Trophoblast cell (in vitro differentiated cells and primary cell): Measurements from ENCODE around the gene COL3A1.

Experiments used
- DNase-seq, 2 donors: peaks; one replicate each; pipeline ENCODE4 v3.0.0-alpha.2; 2016
- H2AFZ ChIP-seq: 2 replicates; pipeline ENCODE4 v1.6.1; 2013; ENCODE audit warnings: low read length, moderate library complexity, mild to moderate bottlenecking; ENCODE audit not compliant: insufficient read depth, poor library complexity
- H2AK5ac ChIP-seq: 2 replicates; pipeline ENCODE4 v1.6.1; 2013; ENCODE audit warnings: mild to moderate bottlenecking, low read length
- H2BK120ac ChIP-seq: 2 replicates; pipeline ENCODE4 v1.6.1; 2013; ENCODE audit warnings: low read length, mild to moderate bottlenecking, moderate library complexity; ENCODE audit not compliant: insufficient read depth, poor library complexity
- H2BK12ac ChIP-seq: 2 replicates; pipeline ENCODE4 v1.6.1; 2013; ENCODE audit warnings: mild to moderate bottlenecking, low read length, moderate library complexity
- H2BK5ac ChIP-seq: 2 replicates; pipeline ENCODE4 v1.6.1; 2013; ENCODE audit warnings: low read length, low read depth, moderate library complexity, mild to moderate bottlenecking; ENCODE audit not compliant: poor library complexity
- H3K14ac ChIP-seq: 2 replicates; pipeline ENCODE4 v1.6.1; 2013; ENCODE audit warnings: mild to moderate bottlenecking, low read length
- H3K18ac ChIP-seq: 2 replicates; pipeline ENCODE4 v1.6.1; 2013; ENCODE audit warnings: mild to moderate bottlenecking, low read length
- H3K23ac ChIP-seq: 2 replicates; pipeline ENCODE4 v1.6.1; 2013; ENCODE audit warnings: low read length
- H3K27ac ChIP-seq: 2 replicates; pipeline ENCODE4 v1.5.1; 2013; ENCODE audit warnings: low read depth, mild to moderate bottlenecking, inconsistent platforms, low read length, moderate library complexity
- H3K27me3 ChIP-seq: 2 replicates; pipeline ENCODE4 v1.6.1; 2013; ENCODE audit warnings: inconsistent platforms, mild to moderate bottlenecking, low read length, moderate library complexity; ENCODE audit not compliant: insufficient read depth
- H3K36me3 ChIP-seq, 2 experiments: 1 replicate in 1 of 2; 2 replicates in 1 of 2; pipeline ENCODE4 v1.6.1; 2013; ENCODE audit warnings: low read length in 2 of 2, mild to moderate bottlenecking in 2 of 2, moderate library complexity in 1 of 2; ENCODE audit not compliant: insufficient read depth in 2 of 2, control insufficient read depth in 1 of 2
- H3K4ac ChIP-seq: 2 replicates; pipeline ENCODE4 v1.6.1; 2013; ENCODE audit warnings: low read depth, mild to moderate bottlenecking, low read length, moderate library complexity
- H3K4me1 ChIP-seq, 2 experiments: 1 replicate in 1 of 2; 2 replicates in 1 of 2; pipeline ENCODE4 v1.6.1; 2013; ENCODE audit warnings: low read length in 2 of 2, mild to moderate bottlenecking in 2 of 2, moderate library complexity in 1 of 2; ENCODE audit not compliant: insufficient read depth in 2 of 2, control insufficient read depth in 1 of 2
- H3K4me2 ChIP-seq: 2 replicates; pipeline ENCODE4 v1.6.1; 2013; ENCODE audit warnings: inconsistent platforms, mild to moderate bottlenecking, low read length, moderate library complexity
- H3K4me3 ChIP-seq: 2 replicates; pipeline ENCODE4 v1.5.1; 2013; ENCODE audit warnings: mild to moderate bottlenecking, low read depth, low read length, inconsistent platforms
- H3K79me1 ChIP-seq: one replicate; pipeline ENCODE4 v1.6.1; 2013; ENCODE audit warnings: low read length
- H3K79me2 ChIP-seq: 2 replicates; pipeline ENCODE4 v1.6.1; 2013; ENCODE audit warnings: low read length, mild to moderate bottlenecking; ENCODE audit not compliant: control insufficient read depth, insufficient read depth, poor library complexity
- H3K9ac ChIP-seq: 2 replicates; pipeline ENCODE4 v1.6.1; 2013; ENCODE audit warnings: mild to moderate bottlenecking, low read length
- H3K9me3 ChIP-seq: 2 replicates; pipeline ENCODE4 v1.6.1; 2013; ENCODE audit warnings: low read depth, mild to moderate bottlenecking, control low read depth, inconsistent platforms, low read length; ENCODE audit not compliant: insufficient read depth
- H4K12ac ChIP-seq: 2 replicates; pipeline ENCODE4 v1.6.1; 2013; ENCODE audit warnings: low read depth, mild to moderate bottlenecking, low read length, moderate library complexity
- H4K8ac ChIP-seq: 2 replicates; pipeline ENCODE4 v1.6.1; 2013; ENCODE audit warnings: low read depth, mild to moderate bottlenecking, low read length, moderate library complexity
- H4K91ac ChIP-seq: one replicate; pipeline ENCODE4 v1.6.1; 2013; ENCODE audit warnings: low read depth, mild to moderate bottlenecking, low read length, moderate library complexity
- WGBS: extraction: QIAGEN DNeasy Blood & Tissue Kit; methylation state at CpG from one replicate; pipeline ENCODE4 v1.1.7; 2013; ENCODE audit warnings: missing lambda C conversion rate; ENCODE audit not compliant: insufficient read length, insufficient coverage; ENCODE audit errors: extremely low coverage; 5-methylcytosine and 5-hydroxymethylcytosine counted together

Gene COL3A1

DNA sequence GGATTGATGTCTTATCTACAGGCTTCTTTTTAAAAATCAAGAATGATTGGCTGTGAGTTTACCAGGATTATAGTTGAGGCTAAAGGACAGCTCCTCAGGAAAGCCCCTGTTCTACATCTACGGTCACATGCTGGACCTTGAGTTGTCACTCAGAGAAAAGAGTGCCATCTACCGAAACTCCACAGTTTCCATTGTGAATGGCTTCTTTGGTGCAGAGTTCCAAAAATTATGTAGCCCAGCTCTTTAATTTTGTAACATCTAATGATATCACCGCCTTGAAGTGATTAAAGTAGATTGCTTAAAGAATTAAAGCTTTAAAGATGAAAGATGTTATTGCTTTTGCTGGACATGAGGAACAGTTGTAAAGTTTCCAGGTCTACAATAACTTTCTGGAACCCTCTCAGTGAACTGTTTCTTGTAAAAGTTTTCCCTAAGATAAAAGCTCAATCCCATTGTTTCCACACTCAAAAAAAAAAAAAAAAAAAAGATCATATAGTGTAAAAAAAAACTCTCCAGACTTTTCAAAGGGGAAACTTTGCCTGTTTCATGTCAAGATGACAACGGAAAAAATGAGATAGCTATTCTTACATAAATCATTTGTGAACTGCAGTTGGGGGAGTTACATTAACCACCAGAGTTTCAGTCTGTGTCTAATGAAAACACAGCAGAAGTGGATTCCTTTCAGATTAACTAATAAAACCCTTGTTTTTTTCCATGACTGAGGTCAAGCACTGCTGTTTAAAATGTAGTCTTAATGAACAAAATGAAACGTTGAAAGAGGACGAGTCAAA, 4.3 kb downstream of the COL3A1 start:
- Histone ChIP-seq H2AK5ac (no peak overlapping the region), H3K27ac (peak overlapping the region; percentile 91), H3K4ac (no peak overlapping the region), H3K4me3 (no peak overlapping the region), H3K27me3 (no peaks in the 10 kb centered on the region), H3K4me2 (no peak overlapping the region), H3K36me3 (no peaks in the 10 kb centered on the region), H4K91ac (no peak overlapping the region), H4K8ac (no peak overlapping the region), H3K14ac (no peak overlapping the region), H2BK5ac (peak overlapping the region; percentile 21), H2BK120ac (no peak overlapping the region), H3K23ac (no peak overlapping the region), H4K12ac (no peak overlapping the region), H3K9me3 (no peaks in the 10 kb centered on the region), H3K4me1 (no peaks in the 10 kb centered on the region), H3K79me2 (no peaks in the 10 kb centered on the region), H3K18ac (no peak overlapping the region), H3K9ac (no peak overlapping the region), H2BK12ac (no peak overlapping the region), H3K79me1 (peaks cover 4% of the 10 kb centered on the region), H2AFZ (no peak overlapping the region)
- no CpG with 5 or more reads among the region's 6 CpGs for WGBS
- DNase-seq: peak in 1 of 2 donors; percentile 38

DNA sequence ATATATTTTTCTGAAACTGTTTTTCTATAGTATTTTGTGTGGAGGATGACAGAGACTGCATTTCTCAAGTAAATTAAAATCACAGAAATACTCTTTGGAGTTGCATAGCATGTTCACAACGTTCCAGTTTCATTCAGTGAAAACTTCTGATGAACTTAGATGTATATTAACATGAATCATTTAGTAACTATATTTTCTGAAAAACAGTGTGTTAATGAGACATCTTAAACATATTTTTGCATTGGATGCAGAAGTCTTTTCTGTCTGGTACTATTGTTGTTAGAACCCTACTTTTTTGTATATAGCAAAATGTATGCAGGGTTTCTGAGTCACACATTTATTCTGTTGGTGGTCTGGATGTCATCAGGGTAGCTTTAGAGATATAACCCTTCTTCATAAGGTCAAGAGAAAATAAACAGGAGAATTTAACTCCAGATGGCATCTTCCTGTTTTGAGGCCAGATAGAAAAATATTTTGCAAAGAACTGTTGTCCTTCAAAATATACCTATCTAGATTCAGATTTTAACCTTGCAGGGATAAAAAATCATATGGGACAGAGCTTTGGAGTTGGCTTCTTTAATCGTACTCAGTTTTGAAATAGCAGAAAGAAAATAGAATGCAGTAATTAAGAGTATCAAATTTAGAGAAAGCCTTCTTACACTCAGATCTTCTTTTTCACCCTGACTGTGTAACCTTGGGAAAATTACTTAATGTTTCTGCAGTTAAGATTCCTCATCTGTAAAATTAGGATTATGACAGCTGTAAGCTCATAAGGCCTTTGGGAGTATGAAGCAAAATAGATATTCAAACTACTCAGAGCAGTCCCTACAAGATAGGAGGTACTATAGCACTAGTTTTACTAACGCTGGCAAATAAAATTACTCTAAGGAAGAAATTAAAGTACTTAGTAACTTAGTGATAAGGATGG, 5.3 kb downstream of the COL3A1 start:
- Histone ChIP-seq H4K8ac (no peak overlapping the region), H2AFZ (no peak overlapping the region), H4K91ac (no peak overlapping the region), H2AK5ac (no peak overlapping the region), H3K4ac (no peak overlapping the region), H3K79me2 (no peaks in the 10 kb centered on the region), H3K14ac (no peak overlapping the region), H3K23ac (no peak overlapping the region), H2BK5ac (no peak overlapping the region), H3K79me1 (peaks cover under 1% of the 10 kb centered on the region), H2BK12ac (no peak overlapping the region), H3K18ac (no peak overlapping the region), H3K9ac (no peak overlapping the region), H2BK120ac (no peak overlapping the region), H3K4me3 (no peak overlapping the region), H4K12ac (no peak overlapping the region), H3K27me3 (no peaks in the 10 kb centered on the region), H3K4me1 (no peaks in the 10 kb centered on the region), H3K4me2 (no peak overlapping the region), H3K9me3 (no peaks in the 10 kb centered on the region), H3K27ac (peak overlapping the region; percentile 76), H3K36me3 (no peaks in the 10 kb centered on the region)
- no peak for DNase-seq
- no CpG with 5 or more reads among the region's 3 CpGs for WGBS

DNA sequence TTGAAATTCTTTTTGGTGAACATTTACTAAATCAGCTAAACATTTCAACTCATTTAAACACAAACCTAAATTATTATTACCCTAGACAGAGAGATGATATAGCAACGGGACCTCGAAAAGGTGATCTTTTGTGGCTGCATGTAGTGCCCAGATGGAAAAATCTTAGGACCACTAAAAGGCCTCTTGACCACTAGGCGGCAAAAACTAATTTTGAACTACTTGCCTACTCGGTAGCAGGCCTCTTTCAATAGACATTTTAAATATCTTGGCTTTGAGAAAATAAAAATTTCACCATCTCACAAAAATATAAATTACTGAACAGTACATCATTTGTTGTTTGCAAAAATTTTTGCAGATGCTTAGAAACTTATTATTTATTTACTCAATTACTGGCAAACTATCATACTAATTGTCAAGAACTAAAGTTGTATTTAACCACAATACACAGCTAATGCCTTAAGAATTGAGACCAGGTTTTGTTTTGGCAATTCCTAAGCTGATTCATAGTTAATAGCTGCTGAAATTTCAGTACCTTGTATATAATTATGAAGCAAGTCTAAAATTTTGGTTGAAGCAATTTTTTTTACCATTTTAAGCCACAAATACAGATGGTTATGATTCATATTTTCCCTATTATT, 9.4 kb downstream of the COL3A1 start:
- Histone ChIP-seq H4K91ac (no peak overlapping the region), H2BK5ac (no peak overlapping the region), H3K79me1 (no peaks in the 10 kb centered on the region), H2BK120ac (no peak overlapping the region), H2BK12ac (no peak overlapping the region), H3K9ac (no peak overlapping the region), H3K14ac (no peak overlapping the region), H3K18ac (no peak overlapping the region), H3K27me3 (no peaks in the 10 kb centered on the region), H3K27ac (no peak overlapping the region), H3K4me3 (no peak overlapping the region), H2AK5ac (no peak overlapping the region), H4K8ac (no peak overlapping the region), H4K12ac (no peak overlapping the region), H3K79me2 (no peaks in the 10 kb centered on the region), H2AFZ (no peak overlapping the region), H3K23ac (no peak overlapping the region), H3K4me2 (no peak overlapping the region), H3K4me1 (no peaks in the 10 kb centered on the region), H3K9me3 (no peaks in the 10 kb centered on the region), H3K4ac (no peak overlapping the region), H3K36me3 (peaks cover 4 to 5% of the 10 kb centered on the region in 2 experiments)
- no peak for DNase-seq
- WGBS: no CpG with 5 or more reads among the region's 4 CpGs

DNA sequence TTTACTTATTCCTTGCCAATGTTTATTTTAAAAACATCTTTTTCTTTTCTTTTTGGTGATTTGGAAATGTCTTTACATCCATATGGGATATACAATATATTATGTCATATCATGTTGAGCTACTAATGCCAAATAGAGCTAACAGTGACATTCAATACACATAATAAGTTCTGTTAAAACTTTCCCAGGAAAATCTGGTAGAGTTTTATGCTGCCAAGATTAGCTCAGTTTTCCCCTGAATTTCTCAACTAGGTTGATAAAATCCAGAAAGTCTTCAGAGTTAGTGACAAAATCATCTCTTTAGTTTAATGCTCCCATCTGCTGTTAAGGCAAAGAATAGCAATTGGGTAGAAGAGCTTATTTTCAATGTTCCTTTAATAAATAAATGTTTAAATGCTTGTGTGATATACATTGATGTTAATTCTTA, 9.9 kb downstream of the COL3A1 start:
- H2BK5ac ChIP-seq: no peak overlapping the region
- H3K9me3 ChIP-seq: no peaks in the 10 kb centered on the region
- H3K9ac ChIP-seq: no peak overlapping the region
- H2BK120ac ChIP-seq: no peak overlapping the region
- no peak overlapping the region for H4K8ac ChIP-seq
- no peaks in the 10 kb centered on the region for H3K4me1 ChIP-seq
- H3K79me1 ChIP-seq: no peaks in the 10 kb centered on the region
- peaks cover 4 to 5% of the 10 kb centered on the region in 2 experiments for H3K36me3 ChIP-seq
- no peak for DNase-seq
- H3K79me2 ChIP-seq: no peaks in the 10 kb centered on the region
- no peak overlapping the region for H2BK12ac ChIP-seq
- no peak overlapping the region for H3K14ac ChIP-seq
- no peak overlapping the region for H3K23ac ChIP-seq
- H3K27ac ChIP-seq: no peak overlapping the region
- H3K4me2 ChIP-seq: no peak overlapping the region
- no peak overlapping the region for H3K4me3 ChIP-seq
- H3K4ac ChIP-seq: no peak overlapping the region
- no peak overlapping the region for H4K91ac ChIP-seq
- no peak overlapping the region for H2AK5ac ChIP-seq
- H2AFZ ChIP-seq: no peak overlapping the region
- H3K18ac ChIP-seq: no peak overlapping the region
- no peaks in the 10 kb centered on the region for H3K27me3 ChIP-seq
- no peak overlapping the region for H4K12ac ChIP-seq
